ENCODE measurements around the gene GEMIN4. TPM values are rescaled to one million over a fixed set of nuclear protein-coding genes. Genes with fewer than 3 reads are reported as not detected.

GEMIN4 gene
- total RNA-seq, 4 donors from 2014 or later = 8.4 to 49.5 (median 16.8) TPM

DNA sequence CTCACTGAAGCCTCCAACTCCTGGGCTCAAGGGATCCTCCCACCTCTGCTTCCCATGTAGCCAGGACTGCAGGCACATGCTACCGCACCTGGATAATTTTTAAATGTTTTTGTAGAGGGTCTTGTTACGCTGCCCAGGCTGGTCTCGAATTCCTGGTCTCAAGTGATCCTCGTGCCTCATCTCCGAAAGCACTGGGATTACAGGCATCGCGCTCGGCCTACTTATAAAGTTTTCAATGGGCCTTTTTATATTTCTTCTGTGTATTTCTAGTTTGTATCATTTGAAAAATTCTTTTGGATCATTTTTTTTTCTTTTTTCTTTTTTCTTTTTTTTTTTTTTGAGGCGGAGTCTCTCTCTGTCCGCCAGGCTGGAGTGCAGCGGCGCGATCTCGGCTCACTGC, 27.0 kb downstream of the GEMIN4 start:
- Histone ChIP-seq H3K27ac (no peak overlapping the region), H3K27me3 (no peaks in the 10 kb centered on the region), H3K4me3 (no peak overlapping the region), H3K9me3 (no peaks in the 10 kb centered on the region), H3K36me3 (no peaks in the 10 kb centered on the region), H3K4me1 (no peaks in the 10 kb centered on the region)
- DNase-seq = no peak
- TF ChIP-seq POLR2A (IDR thresholded peaks at IDR 0.05) = no peak
- TF ChIP-seq, protein P1, sequence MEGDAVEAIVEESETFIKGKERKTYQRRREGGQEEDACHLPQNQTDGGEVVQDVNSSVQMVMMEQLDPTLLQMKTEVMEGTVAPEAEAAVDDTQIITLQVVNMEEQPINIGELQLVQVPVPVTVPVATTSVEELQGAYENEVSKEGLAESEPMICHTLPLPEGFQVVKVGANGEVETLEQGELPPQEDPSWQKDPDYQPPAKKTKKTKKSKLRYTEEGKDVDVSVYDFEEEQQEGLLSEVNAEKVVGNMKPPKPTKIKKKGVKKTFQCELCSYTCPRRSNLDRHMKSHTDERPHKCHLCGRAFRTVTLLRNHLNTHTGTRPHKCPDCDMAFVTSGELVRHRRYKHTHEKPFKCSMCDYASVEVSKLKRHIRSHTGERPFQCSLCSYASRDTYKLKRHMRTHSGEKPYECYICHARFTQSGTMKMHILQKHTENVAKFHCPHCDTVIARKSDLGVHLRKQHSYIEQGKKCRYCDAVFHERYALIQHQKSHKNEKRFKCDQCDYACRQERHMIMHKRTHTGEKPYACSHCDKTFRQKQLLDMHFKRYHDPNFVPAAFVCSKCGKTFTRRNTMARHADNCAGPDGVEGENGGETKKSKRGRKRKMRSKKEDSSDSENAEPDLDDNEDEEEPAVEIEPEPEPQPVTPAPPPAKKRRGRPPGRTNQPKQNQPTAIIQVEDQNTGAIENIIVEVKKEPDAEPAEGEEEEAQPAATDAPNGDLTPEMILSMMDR (IDR thresholded peaks at IDR 0.05) = no peak

DNA sequence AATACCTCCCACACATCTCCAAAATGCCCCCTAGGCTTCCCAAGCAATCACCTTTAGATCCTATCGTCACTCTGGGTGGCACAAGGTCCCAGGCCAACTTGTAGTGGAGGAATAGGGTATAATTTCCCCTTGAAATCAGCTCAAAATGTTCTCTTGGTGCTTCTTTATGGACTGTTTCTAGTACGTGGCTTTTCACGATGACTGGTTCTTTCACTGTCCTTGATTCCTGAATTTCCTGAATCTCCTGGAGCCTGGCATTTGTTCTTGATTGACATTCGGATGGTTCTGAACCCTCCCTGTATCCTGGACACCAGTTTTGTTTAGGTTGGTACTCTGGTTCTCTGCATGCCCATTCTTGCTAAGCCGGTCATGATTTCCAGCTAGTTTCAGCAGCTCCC, 30.5 kb downstream of the GEMIN4 start:
- no peaks in the 10 kb centered on the region for H3K4me1 ChIP-seq
- H3K27ac ChIP-seq = no peak overlapping the region
- no peak overlapping the region for H3K4me3 ChIP-seq
- H3K9me3 ChIP-seq = no peaks in the 10 kb centered on the region
- no peak for DNase-seq
- H3K36me3 ChIP-seq = no peaks in the 10 kb centered on the region
- H3K27me3 ChIP-seq = no peaks in the 10 kb centered on the region
- no peak for TF ChIP-seq POLR2A (IDR thresholded peaks at IDR 0.05)
- TF ChIP-seq, protein P1 (IDR thresholded peaks at IDR 0.05) = no peak

GRCh38 chr17:720706-721539, 31.1 kb downstream of the GEMIN4 start:
- DNase-seq = no peak
- H3K9me3 ChIP-seq = no peaks in the 10 kb centered on the region
- H3K36me3 ChIP-seq = no peaks in the 10 kb centered on the region
- TF ChIP-seq, protein P1 (IDR thresholded peaks at IDR 0.05) = no peak
- no peak for TF ChIP-seq POLR2A (IDR thresholded peaks at IDR 0.05)
- H3K4me3 ChIP-seq = no peak overlapping the region
- no peaks in the 10 kb centered on the region for H3K27me3 ChIP-seq
- no peaks in the 10 kb centered on the region for H3K4me1 ChIP-seq
- H3K27ac ChIP-seq = no peak overlapping the region

GRCh38 chr17:718075-718474, 34.0 kb downstream of the GEMIN4 start:
- Histone ChIP-seq H3K4me3 (no peak overlapping the region), H3K27ac (no peak overlapping the region), H3K9me3 (no peaks in the 10 kb centered on the region), H3K27me3 (no peaks in the 10 kb centered on the region), H3K4me1 (peaks cover 0 to 9% (median 3%) of the 10 kb centered on the region in 4 donors), H3K36me3 (no peaks in the 10 kb centered on the region)
- DNase-seq = no peak
- no peak for TF ChIP-seq POLR2A (IDR thresholded peaks at IDR 0.05)
- TF ChIP-seq, protein P1 (IDR thresholded peaks at IDR 0.05) = no peak

DNA sequence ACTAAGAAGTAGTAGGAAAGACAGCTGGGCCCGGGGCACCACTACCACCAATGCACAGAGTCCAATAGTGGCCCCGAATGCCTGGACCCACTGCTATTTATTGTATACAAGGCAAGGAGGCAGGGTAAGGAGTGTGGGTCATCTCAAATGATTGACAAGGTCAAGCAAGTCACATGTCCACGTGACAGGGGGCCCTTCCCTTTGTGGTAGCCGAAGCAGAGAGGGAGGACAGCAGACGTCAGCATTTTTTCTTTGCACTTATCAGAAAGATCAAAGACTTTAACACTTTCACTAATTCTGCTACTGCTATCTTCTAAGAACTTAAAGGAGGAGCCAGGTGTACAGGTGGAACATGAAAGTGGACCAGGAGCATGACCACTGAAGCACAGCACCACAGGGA, 43.9 kb downstream of the GEMIN4 start:
- no peak overlapping the region for H3K27ac ChIP-seq
- TF ChIP-seq, protein P1 (IDR thresholded peaks at IDR 0.05) = no peak
- no peak for TF ChIP-seq POLR2A (IDR thresholded peaks at IDR 0.05)
- peaks cover 0 to 6% (median 0%) of the 10 kb centered on the region in 4 donors for H3K4me1 ChIP-seq
- no peaks in the 10 kb centered on the region for H3K27me3 ChIP-seq
- H3K9me3 ChIP-seq = no peaks in the 10 kb centered on the region
- H3K36me3 ChIP-seq = peaks cover 0 to 41% (median 0%) of the 10 kb centered on the region in 3 donors
- no peak for DNase-seq
- no peak overlapping the region for H3K4me3 ChIP-seq

All from Peyer's patch (tissue), 4 donors.